ENCODE measurements around the gene KIAA1958. TPM values are rescaled to one million over a fixed set of nuclear protein-coding genes. Genes with fewer than 3 reads are reported as not detected.

Gene KIAA1958
- total RNA-seq, 1 experiment from 2014 or later, result 2.0 TPM

DNA sequence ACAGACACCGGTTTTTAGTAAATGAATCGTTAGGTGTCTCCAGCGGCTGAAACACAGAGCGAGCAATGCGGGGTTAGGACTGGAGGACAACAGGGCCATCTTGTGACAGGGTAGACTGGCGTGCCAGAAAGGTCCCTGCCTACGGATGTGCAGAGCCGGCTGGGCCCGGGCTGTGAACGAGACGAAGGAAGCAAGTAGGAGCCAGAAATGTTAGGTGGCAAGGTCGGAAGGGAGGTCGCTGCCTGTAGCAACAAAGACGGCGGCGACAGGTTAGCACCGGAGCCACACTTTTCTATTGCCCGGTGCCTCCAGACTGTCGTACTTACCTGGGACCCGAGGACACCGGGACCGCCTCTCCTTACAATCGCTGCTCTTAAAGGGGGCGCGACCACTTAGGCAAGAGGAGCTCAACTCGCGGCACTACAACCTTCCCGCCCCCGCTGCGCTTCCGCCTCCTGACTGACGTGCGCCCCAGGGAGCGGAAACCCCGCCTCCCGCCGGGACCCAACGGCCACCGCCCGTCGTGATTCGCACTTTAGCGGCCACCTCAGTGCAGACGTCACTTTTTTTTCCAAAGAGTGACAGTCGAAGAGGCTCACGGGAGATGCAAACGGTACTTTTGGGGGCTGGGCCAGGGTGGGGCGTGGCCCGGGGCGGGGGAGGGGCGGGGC, 231.2 kb downstream of the KIAA1958 start, which contains the start of gene INIP:
Gene INIP (minus strand): TSS at position 457 of the 671 bp plus-strand sequence. CDS start 1,632 bp downstream, outside the sequence.
- DNase-seq (ENCODE audit: low read depth, low spot score), result peak; percentile 96
- in situ Hi-C loops (cut with HindIII; ENCODE audit: low pct_unique_long_range_greater_than_20kb, low sequenced_read_pairs), result no loop called here

Other genes with a start within 250 kb of the KIAA1958 start
- 41.8 and 42.7 TPM in 2 replicates for gene PTBP3, start 153.2 kb upstream of the KIAA1958 start, total RNA-seq (2014; rRNA removed; shearing (Covaris generic))
- 34.1 and 35.3 TPM in 2 replicates for gene HSDL2, start 106.7 kb upstream of the KIAA1958 start, total RNA-seq (2014; rRNA removed; shearing (Covaris generic))
- 20.2 and 20.5 TPM in 2 replicates for gene INIP, start 231.3 kb downstream of the KIAA1958 start, total RNA-seq (2014; rRNA removed; shearing (Covaris generic))